ENCODE data around the gene DBP.

DBP gene

DNA sequence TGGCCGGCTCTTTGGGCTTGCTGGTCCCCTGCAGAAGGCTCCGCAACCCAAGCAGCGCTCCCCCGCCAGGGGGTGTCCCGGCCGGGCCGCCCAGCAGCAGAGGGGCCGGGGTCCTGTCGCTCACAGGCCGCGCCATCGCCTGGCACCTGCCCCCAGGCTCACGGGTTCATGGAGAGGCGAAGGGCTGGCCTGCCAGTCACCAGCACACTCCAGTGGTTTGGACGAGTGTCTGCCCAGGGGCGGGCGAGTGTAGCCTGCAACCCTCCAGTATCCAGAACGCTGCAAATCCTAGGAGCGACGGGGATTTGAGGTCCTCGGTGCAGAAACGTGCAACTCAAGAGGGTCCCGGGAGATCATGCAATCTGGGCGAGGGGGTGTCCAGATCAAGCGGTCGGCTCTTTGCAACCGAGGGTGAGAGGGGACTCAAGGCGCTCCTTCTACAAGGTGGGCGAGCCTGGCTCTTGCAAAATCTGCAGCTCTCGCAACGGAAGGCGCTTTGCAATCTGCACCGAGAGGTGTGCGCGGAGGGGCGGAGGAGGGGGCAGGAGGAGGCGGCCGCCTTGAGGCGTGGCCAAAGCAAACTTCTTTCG is at the start of gene DBP (continued):
- TF ChIP-seq ZNF654 (tag by site-specific recombination; IDR thresholded peaks at IDR 0.05; ENCODE audit: low read depth) (no peak), ZSCAN16 (tag by site-specific recombination; IDR thresholded peaks at IDR 0.05) (peak; percentile 26; the same call in 1 of the 2 replicates), ZNF433 (tag by site-specific recombination; IDR thresholded peaks at IDR 0.05; ENCODE audit: low read depth) (no peak), KLF9 (tag by site-specific recombination; IDR thresholded peaks at IDR 0.05; ENCODE audit: low read depth) (peak; percentile 56; the same call in 1 of the 2 replicates), KLF1 (tag by site-specific recombination; IDR thresholded peaks at IDR 0.05) (peak; percentile 73), KLF8 (tag by site-specific recombination; IDR thresholded peaks at IDR 0.05) (no peak; the same call in 1 of the 2 replicates), ZNF37A (tag by site-specific recombination; IDR thresholded peaks at IDR 0.05) (no peak), ZFP3 (tag by site-specific recombination; IDR thresholded peaks at IDR 0.05; ENCODE audit: low read depth) (no peak), GFI1B (tag by site-specific recombination; IDR thresholded peaks at IDR 0.05) (no peak; the same call in 1 of the 2 replicates), BCL11B (tag by site-specific recombination; IDR thresholded peaks at IDR 0.05; ENCODE audit: low read depth) (no peak), ZNF24 (tag by site-specific recombination; IDR thresholded peaks at IDR 0.05) (no peak), ZNF560 (tag by site-specific recombination; IDR thresholded peaks at IDR 0.05; ENCODE audit: borderline replicate concordance) (no peak), REPIN1 (tag by site-specific recombination; IDR thresholded peaks at IDR 0.05; ENCODE audit: low read depth) (no peak), KLF7 (tag by site-specific recombination; IDR thresholded peaks at IDR 0.05; ENCODE audit: borderline replicate concordance) (0 out of 2 replicates have a peak, but pooled peaks have one; percentile 16), ZNF621 (tag by site-specific recombination; IDR thresholded peaks at IDR 0.05) (no peak), ZNF658 (tag by site-specific recombination; IDR thresholded peaks at IDR 0.05) (no peak), ZNF132 (tag by site-specific recombination; IDR thresholded peaks at IDR 0.05; ENCODE audit: borderline replicate concordance) (no peak), SP3 (tag by site-specific recombination; IDR thresholded peaks at IDR 0.05) (no peak), ZNF501 (tag by site-specific recombination; IDR thresholded peaks at IDR 0.05) (peak; percentile 26; the same call in 1 of the 2 replicates), ZNF2 (tag by site-specific recombination; IDR thresholded peaks at IDR 0.05) (peak; percentile 33; the same call in 1 of the 2 replicates), ZNF624 (tag by site-specific recombination; IDR thresholded peaks at IDR 0.05) (no peak), BCL11A (tag by site-specific recombination; IDR thresholded peaks at IDR 0.05; ENCODE audit: low read depth) (no peak), ZFP41 (tag by site-specific recombination; IDR thresholded peaks at IDR 0.05; ENCODE audit: borderline replicate concordance) (no peak), ZNF514 (tag by site-specific recombination; IDR thresholded peaks at IDR 0.05) (no peak), ZNF354C (tag by site-specific recombination; IDR thresholded peaks at IDR 0.05; ENCODE audit: borderline replicate concordance, low read depth) (no peak), ZNF394 (tag by site-specific recombination; IDR thresholded peaks at IDR 0.05; ENCODE audit: borderline replicate concordance) (no peak), ZNF521 (tag by site-specific recombination; IDR thresholded peaks at IDR 0.05) (no peak), ZNF266 (tag by site-specific recombination; IDR thresholded peaks at IDR 0.05; ENCODE audit: low read depth) (no peak), ZNF571 (tag by site-specific recombination; IDR thresholded peaks at IDR 0.05) (no peak)
- TF ChIP-seq, protein P1, sequence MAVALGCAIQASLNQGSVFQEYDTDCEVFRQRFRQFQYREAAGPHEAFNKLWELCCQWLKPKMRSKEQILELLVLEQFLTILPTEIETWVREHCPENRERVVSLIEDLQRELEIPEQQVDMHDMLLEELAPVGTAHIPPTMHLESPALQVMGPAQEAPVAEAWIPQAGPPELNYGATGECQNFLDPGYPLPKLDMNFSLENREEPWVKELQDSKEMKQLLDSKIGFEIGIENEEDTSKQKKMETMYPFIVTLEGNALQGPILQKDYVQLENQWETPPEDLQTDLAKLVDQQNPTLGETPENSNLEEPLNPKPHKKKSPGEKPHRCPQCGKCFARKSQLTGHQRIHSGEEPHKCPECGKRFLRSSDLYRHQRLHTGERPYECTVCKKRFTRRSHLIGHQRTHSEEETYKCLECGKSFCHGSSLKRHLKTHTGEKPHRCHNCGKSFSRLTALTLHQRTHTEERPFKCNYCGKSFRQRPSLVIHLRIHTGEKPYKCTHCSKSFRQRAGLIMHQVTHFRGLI (tag by site-specific recombination; IDR thresholded peaks at IDR 0.05): no peak
- TF ChIP-seq, protein P2, sequence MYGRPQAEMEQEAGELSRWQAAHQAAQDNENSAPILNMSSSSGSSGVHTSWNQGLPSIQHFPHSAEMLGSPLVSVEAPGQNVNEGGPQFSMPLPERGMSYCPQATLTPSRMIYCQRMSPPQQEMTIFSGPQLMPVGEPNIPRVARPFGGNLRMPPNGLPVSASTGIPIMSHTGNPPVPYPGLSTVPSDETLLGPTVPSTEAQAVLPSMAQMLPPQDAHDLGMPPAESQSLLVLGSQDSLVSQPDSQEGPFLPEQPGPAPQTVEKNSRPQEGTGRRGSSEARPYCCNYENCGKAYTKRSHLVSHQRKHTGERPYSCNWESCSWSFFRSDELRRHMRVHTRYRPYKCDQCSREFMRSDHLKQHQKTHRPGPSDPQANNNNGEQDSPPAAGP (tag by site-specific recombination; IDR thresholded peaks at IDR 0.05): 0 out of 2 replicates have a peak, but pooled peaks have one; percentile 14
- TF ChIP-seq, protein P3, sequence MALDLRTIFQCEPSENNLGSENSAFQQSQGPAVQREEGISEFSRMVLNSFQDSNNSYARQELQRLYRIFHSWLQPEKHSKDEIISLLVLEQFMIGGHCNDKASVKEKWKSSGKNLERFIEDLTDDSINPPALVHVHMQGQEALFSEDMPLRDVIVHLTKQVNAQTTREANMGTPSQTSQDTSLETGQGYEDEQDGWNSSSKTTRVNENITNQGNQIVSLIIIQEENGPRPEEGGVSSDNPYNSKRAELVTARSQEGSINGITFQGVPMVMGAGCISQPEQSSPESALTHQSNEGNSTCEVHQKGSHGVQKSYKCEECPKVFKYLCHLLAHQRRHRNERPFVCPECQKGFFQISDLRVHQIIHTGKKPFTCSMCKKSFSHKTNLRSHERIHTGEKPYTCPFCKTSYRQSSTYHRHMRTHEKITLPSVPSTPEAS (tag by site-specific recombination; IDR thresholded peaks at IDR 0.05): no peak
